SK-N-SH treated with all-trans-retinoic acid at 6 μM for 48 hours (cell line): ENCODE data around the gene SEZ6L2.

Experiments used
- ARNTL ChIP-seq: fragments of 450-650 bp; formaldehyde crosslinking; IDR thresholded peaks from 2 replicates; pipeline ENCODE4 v1.5.0; 2020; ENCODE audit warnings: low read depth, mild to moderate bottlenecking, moderate library complexity, borderline replicate concordance
- CREB5 ChIP-seq: fragments of 250-450 bp; sonication (Bioruptor Pico); IDR thresholded peaks from 2 replicates; pipeline ENCODE4 v1.5.1; 2020; ENCODE audit warnings: low read depth, mild to moderate bottlenecking, moderate library complexity
- CSRNP3 ChIP-seq: fragments of 250-450 bp; sonication (Bioruptor Pico); IDR thresholded peaks from 2 replicates; pipeline ENCODE4 v1.5.1; 2021; ENCODE audit warnings: mild to moderate bottlenecking, moderate library complexity
- ESRRG ChIP-seq: fragments of 250-450 bp; sonication (Bioruptor Pico); IDR thresholded peaks from 2 replicates; pipeline ENCODE4 v1.6.1; 2021; ENCODE audit warnings: mild to moderate bottlenecking
- GLIS3 ChIP-seq: fragments of 250-450 bp; sonication (Bioruptor Pico); IDR thresholded peaks from 2 replicates; pipeline ENCODE4 v1.5.0; 2020; ENCODE audit warnings: mild to moderate bottlenecking, moderate library complexity
- ISL1 ChIP-seq: fragments of 250-450 bp; sonication (Bioruptor Pico); IDR thresholded peaks from 2 replicates; pipeline ENCODE4 v2.1.2; 2022; ENCODE audit warnings: mild to moderate bottlenecking, moderate library complexity
- PATZ1 ChIP-seq: fragments of 250-450 bp; sonication (Bioruptor Pico); IDR thresholded peaks from 2 replicates; pipeline ENCODE4 v1.8.0; 2020; ENCODE audit warnings: mild to moderate bottlenecking, moderate library complexity, borderline replicate concordance
- PPARA ChIP-seq: fragments of 250-450 bp; sonication (Bioruptor Pico); IDR thresholded peaks from 2 replicates; pipeline ENCODE4 v1.5.0; 2020; ENCODE audit warnings: mild to moderate bottlenecking, borderline replicate concordance
- RARB ChIP-seq: fragments of 250-450 bp; sonication (Bioruptor Pico); IDR thresholded peaks from 2 replicates; pipeline ENCODE4 v1.8.0; 2021; ENCODE audit warnings: mild to moderate bottlenecking, moderate library complexity
- TCF4 ChIP-seq: fragments of 250-450 bp; sonication (Bioruptor Pico); IDR thresholded peaks from 2 replicates; pipeline ENCODE4 v1.8.0; 2021; ENCODE audit warnings: mild to moderate bottlenecking, moderate library complexity, borderline replicate concordance
- TSHZ2 ChIP-seq: fragments of 250-450 bp; sonication (Bioruptor Pico); IDR thresholded peaks from 2 replicates; pipeline ENCODE4 v1.5.0; 2020; ENCODE audit warnings: mild to moderate bottlenecking, moderate library complexity
- ZC3H10 ChIP-seq: fragments of 250-450 bp; sonication (Bioruptor Pico); IDR thresholded peaks from 2 replicates; pipeline ENCODE4 v1.5.1; 2021; ENCODE audit warnings: mild to moderate bottlenecking, moderate library complexity
- ZFP3 ChIP-seq: fragments of 250-450 bp; sonication (Bioruptor Pico); IDR thresholded peaks from 2 replicates; pipeline ENCODE4 v1.5.0; 2020; ENCODE audit warnings: mild to moderate bottlenecking, moderate library complexity

- TF ChIP-seq ZFP3 (CRISPR knock-in tag) (no peak), PATZ1 (CRISPR knock-in tag) (no peak), RARB (no peak), TCF4 (CRISPR knock-in tag) (no peak), ZC3H10 (CRISPR knock-in tag) (no peak), TSHZ2 (no peak), ISL1 (CRISPR knock-in tag) (no peak), CSRNP3 (CRISPR knock-in tag) (no peak), PPARA (no peak), ARNTL (CRISPR knock-in tag) (no peak), ESRRG (CRISPR knock-in tag) (no peak), CREB5 (CRISPR knock-in tag) (no peak), GLIS3 (CRISPR knock-in tag) (no peak)
These were observed 48.4 kb downstream of the SEZ6L2 start for GRCh38 chr16:29850998-29851397.
